Measurements from ENCODE around the gene PPP1R14C. TPM values are rescaled to one million over a fixed set of nuclear protein-coding genes. Genes with fewer than 3 reads are reported as not detected.

PPP1R14C gene
- total and polyA plus RNA-seq, 7 donors: under 0.01 to 37.0 (median 19.8) TPM; not detected in 2

- Histone ChIP-seq H3K27me3 (no peaks in the 10 kb centered on the region), H3K27ac (no peak overlapping the region), H3K9me3 (peaks cover 0 to 5% (median 3%) of the 10 kb centered on the region in 4 donors), H3K36me3 (no peaks in the 10 kb centered on the region), H3K4me3 (no peak overlapping the region), H3K4me1 (no peaks in the 10 kb centered on the region)
- no peak for DNase-seq
- TF ChIP-seq POLR2AphosphoS5 (IDR thresholded peaks at IDR 0.05) (no peak), EP300 (IDR thresholded peaks at IDR 0.05) (no peak)
- WGBS, 2 donors: 71 to 76% methylated on average over 4 of the region's 4 CpGs
- intact Hi-C loops (cut with DNase I): no loop called here
Measured at GRCh38 chr6:150250826-150251225, 108.0 kb downstream of the PPP1R14C start.

GRCh38 chr6:150251566-150252186, 108.8 kb downstream of the PPP1R14C start:
- 86 to 88% methylated on average over 6 of the region's 6 CpGs for WGBS, 2 donors
- H3K4me3 ChIP-seq: no peak overlapping the region
- H3K27me3 ChIP-seq: no peaks in the 10 kb centered on the region
- no peak for DNase-seq
- H3K9me3 ChIP-seq: peaks cover 0 to 5% (median 3%) of the 10 kb centered on the region in 4 donors
- no peaks in the 10 kb centered on the region for H3K4me1 ChIP-seq
- TF ChIP-seq POLR2A (IDR thresholded peaks at IDR 0.05) (no peak), CTCF (IDR thresholded peaks at IDR 0.05) (no peak)
- intact Hi-C loops (cut with DNase I): no loop called here
- no peak overlapping the region for H3K27ac ChIP-seq
- no peaks in the 10 kb centered on the region for H3K36me3 ChIP-seq

DNA sequence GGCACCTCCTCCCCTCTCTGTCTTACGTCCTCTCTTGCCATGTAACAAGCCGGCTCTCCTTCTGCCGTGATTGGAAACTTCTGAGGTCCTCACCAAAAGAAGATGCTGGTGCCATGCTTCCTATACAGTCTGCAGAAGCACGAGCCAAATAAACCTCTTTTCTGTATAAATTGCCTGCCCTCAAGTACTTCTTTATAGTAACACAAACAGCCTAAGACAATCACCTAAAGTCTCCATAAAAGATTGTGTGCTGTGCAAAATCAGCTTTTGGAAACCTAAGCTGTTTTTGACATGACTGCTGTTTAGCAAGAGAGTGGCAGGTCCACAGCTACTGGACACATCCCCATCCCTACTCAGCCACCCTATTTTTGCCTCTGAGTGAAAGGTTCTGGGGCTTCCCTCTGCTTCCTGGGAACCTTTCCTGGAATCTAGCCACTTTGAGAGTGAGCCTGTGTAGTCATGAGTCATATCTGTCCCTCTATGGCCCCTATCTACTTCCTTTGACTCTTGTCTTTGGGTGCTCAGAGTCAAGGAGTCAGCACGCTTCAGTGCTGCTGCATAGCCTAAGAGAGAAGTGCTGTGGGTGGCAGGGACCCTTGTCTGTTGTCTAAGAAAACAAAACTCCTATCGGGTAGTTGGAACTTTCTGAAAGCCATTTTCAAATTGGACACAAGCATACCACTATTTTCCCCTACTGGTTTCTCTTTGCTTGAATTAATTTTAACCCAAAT, 110.0 kb downstream of the PPP1R14C start:
- TF ChIP-seq POLR2AphosphoS5 (IDR thresholded peaks at IDR 0.05) (no peak), POLR2A (IDR thresholded peaks at IDR 0.05) (no peak), CTCF (IDR thresholded peaks at IDR 0.05) (no peak), EP300 (IDR thresholded peaks at IDR 0.05) (no peak)
- H3K36me3 ChIP-seq: no peaks in the 10 kb centered on the region
- no peak overlapping the region for H3K4me3 ChIP-seq
- 78 to 91% methylated on average over 6 of the region's 6 CpGs for WGBS, 2 donors
- no peak overlapping the region for H3K27ac ChIP-seq
- no peaks in the 10 kb centered on the region for H3K4me1 ChIP-seq
- H3K9me3 ChIP-seq: peaks cover 0 to 2% (median under 1%) of the 10 kb centered on the region in 4 donors
- no peaks in the 10 kb centered on the region for H3K27me3 ChIP-seq
- DNase-seq: no peak
- intact Hi-C loops (cut with DNase I): no loop called here

DNA sequence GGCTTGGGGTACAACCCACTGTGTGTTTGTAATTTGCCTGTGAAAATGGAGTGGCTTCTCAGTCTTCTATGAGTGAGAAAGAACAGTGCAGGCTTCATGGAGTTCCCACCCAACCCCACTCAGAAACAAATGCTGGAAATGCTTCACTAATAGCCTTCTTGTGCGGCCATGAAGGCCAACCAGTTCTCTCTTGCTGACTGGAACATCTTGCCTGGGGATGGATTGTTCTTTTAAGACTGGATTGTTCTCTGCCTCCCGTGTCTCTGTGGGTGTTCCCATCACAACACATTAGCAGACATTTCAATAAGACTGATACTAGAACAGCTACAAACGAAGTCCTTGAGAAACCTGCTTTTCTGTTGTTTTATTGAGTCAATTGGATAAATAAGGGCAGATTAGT, 110.6 kb downstream of the PPP1R14C start:
- H3K9me3 ChIP-seq: no peaks in the 10 kb centered on the region
- intact Hi-C loops (cut with DNase I): no loop called here

More for the DNA sequence above, 110.6 kb downstream of the PPP1R14C start:
- H3K36me3 ChIP-seq: no peaks in the 10 kb centered on the region
- 85 to 86% methylated on average over 3 of the region's 3 CpGs for WGBS, 2 donors
- no peak for TF ChIP-seq POLR2AphosphoS5 (IDR thresholded peaks at IDR 0.05)
- TF ChIP-seq POLR2A (IDR thresholded peaks at IDR 0.05): no peak
- TF ChIP-seq EP300 (IDR thresholded peaks at IDR 0.05): no peak
- TF ChIP-seq CTCF (IDR thresholded peaks at IDR 0.05): no peak
- no peak overlapping the region for H3K4me3 ChIP-seq
- DNase-seq: no peak
- no peaks in the 10 kb centered on the region for H3K4me1 ChIP-seq
- H3K27me3 ChIP-seq: no peaks in the 10 kb centered on the region
- H3K27ac ChIP-seq: no peak overlapping the region
